OCI-LY3 (cell line): ENCODE measurements around the gene ARHGAP26.

ENCODE experiments used
- CTCF ChIP-seq: fragments of 200-600, 300-600 bp; sonication (generic); IDR thresholded peaks from 2 replicates; pipeline ENCODE4 v1.5.1; 2014; ENCODE audit warnings: antibody characterized with exemption, low read length, low read depth
- EZH2phosphoT487 ChIP-seq: fragments of 200-600 bp; shearing (Covaris generic); IDR thresholded peaks from 2 replicates; pipeline ENCODE4 v1.6.1; 2018; ENCODE audit warnings: antibody characterized with exemption, mixed run types, low read depth

- no peak for TF ChIP-seq CTCF
- TF ChIP-seq EZH2phosphoT487 = no peak
Observed at GRCh38 chr5:143208365-143208641, 438.1 kb downstream of the ARHGAP26 start.
